CD14-positive monocyte (primary cell): ENCODE data around the gene GPSM1. TPM values are rescaled to one million over a fixed set of nuclear protein-coding genes. Genes with fewer than 3 reads are reported as not detected.

ENCODE experiments used
- DNase-seq, 3 donors: peaks; one replicate each; pipeline ENCODE4 v3.0.0-alpha.2; 2011 to 2022
- H2AFZ ChIP-seq: 2 replicates; pipeline ENCODE4 v1.6.0; 2012; ENCODE audit warnings: mild to moderate bottlenecking, low read depth, low read length, inconsistent platforms; ENCODE audit not compliant: insufficient read depth, poor library complexity, severe bottlenecking
- H3K27ac ChIP-seq, 2 donors: 1 replicate in 1 of 2; 2 replicates in 1 of 2; pipeline ENCODE4 v1.5.1; 2012 to 2013; ENCODE audit warnings: low read length in 2 of 2, control low read depth in 1 of 2, inconsistent platforms in 1 of 2, low read depth in 1 of 2, mild to moderate bottlenecking in 1 of 2
- H3K27me3 ChIP-seq, 2 donors: one replicate each; pipeline versions ENCODE4 v1.6.0 to v1.6.1; 2011 to 2013; ENCODE audit warnings: low read length in 2 of 2; ENCODE audit not compliant: control insufficient read depth in 2 of 2, insufficient read depth in 2 of 2
- H3K36me3 ChIP-seq, 2 donors: replicated peaks in 1 of 2; 1 replicate in 1 of 2; 2 replicates in 1 of 2; pipeline versions ENCODE4 v1.5.1 to v1.6.1; 2012 to 2013; ENCODE audit warnings: low read length in 2 of 2, control low read depth in 1 of 2, inconsistent platforms in 1 of 2, mild to moderate bottlenecking in 1 of 2; ENCODE audit not compliant: insufficient read depth in 2 of 2, control insufficient read depth in 1 of 2
- H3K4me1 ChIP-seq, 2 donors: 1 replicate in 1 of 2; 2 replicates in 1 of 2; pipeline versions ENCODE4 v1.5.1 to v1.6.1; 2012 to 2013; ENCODE audit warnings: low read length in 2 of 2, control low read depth in 1 of 2, inconsistent platforms in 1 of 2, mild to moderate bottlenecking in 1 of 2, moderate library complexity in 1 of 2; ENCODE audit not compliant: insufficient read depth in 2 of 2, control insufficient read depth in 1 of 2
- H3K4me2 ChIP-seq: replicated peaks from 2 replicates; pipeline ENCODE3; 2012; ENCODE audit warnings: low read length, moderate library complexity, mild to moderate bottlenecking; ENCODE audit not compliant: poor library complexity, severe bottlenecking; ENCODE audit errors: extremely low read depth
- H3K4me3 ChIP-seq, 3 experiments: fragments of 200-600 bp in 1 of 3; sonication (generic) in 1 of 3; replicated peaks in 1 of 3; 1 replicate in 2 of 3; 2 replicates in 1 of 3; pipeline ENCODE4 v1.5.1; 2011 to 2013; ENCODE audit warnings: low read length in 3 of 3, mild to moderate bottlenecking in 3 of 3, control low read depth in 2 of 3, low read depth in 2 of 3, inconsistent platforms in 1 of 3, moderate library complexity in 1 of 3
- H3K79me2 ChIP-seq: 2 replicates; pipeline ENCODE4 v1.6.0; 2012; ENCODE audit warnings: mild to moderate bottlenecking, control low read depth, inconsistent platforms, low read length, moderate library complexity; ENCODE audit not compliant: insufficient read depth
- H3K9ac ChIP-seq: 2 replicates; pipeline ENCODE4 v1.6.0; 2017; ENCODE audit warnings: low read length, mild to moderate bottlenecking; ENCODE audit not compliant: insufficient read depth, poor library complexity, severe bottlenecking
- H3K9me3 ChIP-seq, 2 donors: replicated peaks in 1 of 2; 1 replicate in 1 of 2; 2 replicates in 1 of 2; pipeline versions ENCODE4 v1.5.1 to v1.6.1; 2012 to 2013; ENCODE audit warnings: low read length in 2 of 2, control low read depth in 1 of 2; ENCODE audit not compliant: control insufficient read depth in 1 of 2, insufficient read depth in 1 of 2
- H4K20me1 ChIP-seq: 2 replicates; pipeline ENCODE4 v1.6.0; 2012; ENCODE audit warnings: mild to moderate bottlenecking, low read length, control low read depth, moderate library complexity; ENCODE audit not compliant: insufficient read depth
- H3K27ac Mint-ChIP-seq, 7 donors: one replicate each; pipeline ENCODE4 v1.8.0; 2020; ENCODE audit warnings: mild to moderate bottlenecking in 7 of 7, mixed read lengths in 7 of 7, moderate library complexity in 6 of 7, inconsistent platforms in 2 of 7
- H3K27me3 Mint-ChIP-seq, 3 donors: one replicate each; pipeline ENCODE4 v1.8.0; 2021 to 2022; ENCODE audit warnings: low read depth in 3 of 3, mild to moderate bottlenecking in 3 of 3, mixed read lengths in 3 of 3, moderate library complexity in 3 of 3, inconsistent platforms in 1 of 3
- H3K36me3 Mint-ChIP-seq, 2 donors: one replicate each; pipeline ENCODE4 v1.8.0; 2020; ENCODE audit warnings: mixed read lengths in 2 of 2, inconsistent platforms in 1 of 2, mild to moderate bottlenecking in 1 of 2
- H3K4me1 Mint-ChIP-seq: one replicate; pipeline ENCODE4 v1.8.0; 2020; ENCODE audit warnings: mild to moderate bottlenecking, mixed read lengths
- H3K4me3 Mint-ChIP-seq, 2 donors: one replicate each; pipeline ENCODE4 v1.8.0; 2020; ENCODE audit warnings: mild to moderate bottlenecking in 2 of 2, mixed read lengths in 2 of 2, moderate library complexity in 1 of 2
- H3K9me3 Mint-ChIP-seq, 7 donors: one replicate each; pipeline ENCODE4 v1.8.0; 2020 to 2022; ENCODE audit warnings: mixed read lengths in 7 of 7, mild to moderate bottlenecking in 6 of 7, moderate library complexity in 6 of 7, inconsistent platforms in 2 of 7
- WGBS: methylation state at CpG from one replicate; pipeline ENCODE4 v1.1.5; 2013; ENCODE audit warnings: missing lambda C conversion rate; ENCODE audit not compliant: insufficient coverage; 5-methylcytosine and 5-hydroxymethylcytosine counted together
- intact Hi-C, 2 donors: fragments of 100-400 bp; cut with micrococcal nuclease; formaldehyde crosslinking; loops; one replicate each; pipeline versions ENCODE4 v1.15.0 to v1.15.1; 2023
- polyA plus RNA-seq, 3 donors: library from polyadenylated mRNA; depleted of rRNA in 1 of 3; unstranded in 2 of 3; stranded (reverse) in 1 of 3; fragments of 300-500 nt in 2 of 3; fragments of >200 nt in 1 of 3; fragmentation: Illumina TruSeq in 2 of 3; gene quantifications; 1 replicate in 2 of 3; 2 replicates in 1 of 3; pipeline ENCODE4 v1.2.3, GENCODE V29; 2012 to 2021
- TF ChIP-seq, protein P1 (sequence below): fragments of 200-600 bp; IDR thresholded peaks from one replicate; pipeline ENCODE4 v1.8.0; 2022; ENCODE audit warnings: antibody characterized with exemption, mild to moderate bottlenecking

The GPSM1 gene
- polyA plus RNA-seq, 3 donors, result 0.67 to 3.1 (median 0.73) TPM

DNA sequence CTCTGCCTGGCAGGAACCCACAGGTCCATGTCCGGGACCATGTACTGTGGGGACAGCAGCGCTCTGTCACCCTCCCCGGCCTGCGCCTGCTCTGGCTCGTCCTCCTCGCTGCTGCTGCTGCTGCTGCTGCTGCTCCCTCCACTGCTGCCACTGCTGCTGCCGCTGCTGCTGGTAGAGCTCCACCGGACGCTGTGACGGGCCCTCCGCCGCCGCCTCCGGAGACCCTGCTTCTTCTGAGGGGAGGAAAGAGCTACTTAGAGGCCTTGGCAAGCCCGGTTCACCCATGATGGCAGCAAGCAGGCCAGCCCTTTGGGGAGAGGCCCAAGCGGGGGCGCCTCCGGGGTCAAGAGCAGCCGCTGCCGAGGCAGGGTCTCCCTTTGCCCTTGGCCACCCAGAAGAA, 56.1 kb downstream of the GPSM1 start:
- Mint-ChIP-seq H3K27me3 (no peaks in the 10 kb centered on the region), H3K36me3 (peaks cover 56 to 73% of the 10 kb centered on the region in 2 donors), H3K9me3 (no peaks in the 10 kb centered on the region), H3K27ac (no peak overlapping the region), H3K4me3 (no peak overlapping the region), H3K4me1 (peaks cover 6% of the 10 kb centered on the region)
- Histone ChIP-seq H4K20me1 (no peaks in the 10 kb centered on the region), H3K9me3 (no peaks in the 10 kb centered on the region), H3K4me1 (no peaks in the 10 kb centered on the region), H2AFZ (no peak overlapping the region), H3K4me3 (no peak overlapping the region), H3K9ac (no peak overlapping the region), H3K4me2 (no peak overlapping the region), H3K79me2 (no peaks in the 10 kb centered on the region), H3K36me3 (peaks cover 64 to 94% of the 10 kb centered on the region in 2 donors), H3K27me3 (no peaks in the 10 kb centered on the region), H3K27ac (no peak overlapping the region)
- TF ChIP-seq, protein P1, sequence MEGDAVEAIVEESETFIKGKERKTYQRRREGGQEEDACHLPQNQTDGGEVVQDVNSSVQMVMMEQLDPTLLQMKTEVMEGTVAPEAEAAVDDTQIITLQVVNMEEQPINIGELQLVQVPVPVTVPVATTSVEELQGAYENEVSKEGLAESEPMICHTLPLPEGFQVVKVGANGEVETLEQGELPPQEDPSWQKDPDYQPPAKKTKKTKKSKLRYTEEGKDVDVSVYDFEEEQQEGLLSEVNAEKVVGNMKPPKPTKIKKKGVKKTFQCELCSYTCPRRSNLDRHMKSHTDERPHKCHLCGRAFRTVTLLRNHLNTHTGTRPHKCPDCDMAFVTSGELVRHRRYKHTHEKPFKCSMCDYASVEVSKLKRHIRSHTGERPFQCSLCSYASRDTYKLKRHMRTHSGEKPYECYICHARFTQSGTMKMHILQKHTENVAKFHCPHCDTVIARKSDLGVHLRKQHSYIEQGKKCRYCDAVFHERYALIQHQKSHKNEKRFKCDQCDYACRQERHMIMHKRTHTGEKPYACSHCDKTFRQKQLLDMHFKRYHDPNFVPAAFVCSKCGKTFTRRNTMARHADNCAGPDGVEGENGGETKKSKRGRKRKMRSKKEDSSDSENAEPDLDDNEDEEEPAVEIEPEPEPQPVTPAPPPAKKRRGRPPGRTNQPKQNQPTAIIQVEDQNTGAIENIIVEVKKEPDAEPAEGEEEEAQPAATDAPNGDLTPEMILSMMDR, result no peak
- DNase-seq, result no peak
- intact Hi-C loops, result no loop called here
- WGBS, result 99% methylated on average over 18 of the region's 20 CpGs

DNA sequence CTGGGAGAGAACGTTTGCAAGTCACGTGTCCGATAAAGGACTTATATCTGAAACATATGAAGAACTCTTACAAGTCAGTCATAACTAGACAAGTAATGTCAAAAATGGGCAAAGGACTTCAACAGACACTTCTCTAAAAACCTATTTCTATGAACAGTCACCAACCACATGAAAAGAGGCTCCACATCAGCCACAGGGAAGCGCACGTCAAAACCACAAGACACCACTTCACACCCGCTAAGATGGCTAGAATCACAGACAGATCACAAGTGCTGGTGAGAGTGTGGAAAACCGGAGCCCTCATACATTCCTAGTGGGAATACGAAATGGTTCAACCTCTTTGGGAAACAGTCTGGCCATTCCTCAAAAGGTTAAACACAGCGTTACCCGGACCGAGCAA, 57.7 kb downstream of the GPSM1 start:
- Histone ChIP-seq H3K79me2 (no peaks in the 10 kb centered on the region), H3K4me2 (no peak overlapping the region), H4K20me1 (no peaks in the 10 kb centered on the region), H3K36me3 (peaks cover 67 to 94% of the 10 kb centered on the region in 2 donors), H3K27ac (no peak overlapping the region), H3K4me1 (no peaks in the 10 kb centered on the region), H2AFZ (no peak overlapping the region), H3K4me3 (no peak overlapping the region), H3K9me3 (no peaks in the 10 kb centered on the region), H3K9ac (no peak overlapping the region), H3K27me3 (no peaks in the 10 kb centered on the region)
- peaks cover 65 to 78% of the 10 kb centered on the region in 2 donors for H3K36me3 Mint-ChIP-seq
- H3K9me3 Mint-ChIP-seq, result no peaks in the 10 kb centered on the region
- peaks cover 6% of the 10 kb centered on the region for H3K4me1 Mint-ChIP-seq
- WGBS, result 100% methylated on average over 1 of the region's 11 CpGs
- H3K27ac Mint-ChIP-seq, result no peak overlapping the region
- H3K4me3 Mint-ChIP-seq, result no peak overlapping the region
- DNase-seq, result no peak
- H3K27me3 Mint-ChIP-seq, result no peaks in the 10 kb centered on the region
- TF ChIP-seq, protein P1, result no peak
- intact Hi-C loops, result no loop called here
